NCI-H345 treated with DMSO at 0.1 percent for 48 hours (cell line): ENCODE data around the gene RANBP17.
"Not testable (repeated sequence)": the region's sequence is repeated elsewhere in the genome, so short reads cannot be mapped to it uniquely, and the experiment has no call there.

Experiments used
- DNase-seq: peaks from one replicate; lab custom pipeline; 2025; ENCODE audit not compliant: unreplicated experiment; lab: John Stamatoyannopoulos, UW

The RANBP17 gene

DNA sequence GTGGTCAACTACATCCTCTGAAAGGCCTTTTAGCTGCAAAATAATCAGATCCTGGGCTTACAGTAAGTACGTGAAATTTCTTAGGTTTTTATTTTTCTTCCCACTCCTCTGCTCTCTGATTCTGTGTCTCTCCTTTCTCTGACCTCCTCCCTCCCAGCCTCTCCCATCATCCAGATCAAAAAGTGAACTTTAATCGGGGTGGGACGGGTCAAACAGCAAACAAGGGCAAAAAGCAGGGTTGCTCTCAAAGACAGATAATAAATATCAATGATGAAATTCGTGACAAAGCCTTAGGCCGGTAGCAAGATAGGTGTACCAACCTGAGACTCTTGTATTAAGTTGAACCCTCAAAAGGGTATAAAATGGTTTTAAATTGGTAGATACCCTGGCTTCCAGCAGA, 76.1 kb downstream of the RANBP17 start:
- no peak for DNase-seq

DNA sequence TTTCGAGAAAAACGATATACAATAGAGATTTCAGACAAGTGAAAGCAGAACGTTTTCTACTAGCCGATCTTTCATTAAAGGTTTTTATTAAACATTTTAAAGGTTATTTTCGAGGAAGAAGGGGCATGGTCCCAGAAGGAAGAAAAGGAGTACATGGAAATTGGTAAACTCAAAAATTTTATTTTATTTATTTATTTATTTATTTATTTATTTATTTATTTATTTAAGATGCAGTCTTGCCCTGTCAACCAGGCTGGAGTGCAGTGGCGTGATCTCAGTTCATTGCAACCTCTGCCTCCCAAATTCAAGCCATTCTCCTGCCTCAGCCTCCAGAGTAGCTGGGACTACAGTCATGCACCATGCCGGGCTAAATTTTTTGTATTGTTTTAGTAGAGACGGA, 77.4 kb downstream of the RANBP17 start:
- DNase-seq: no peak

DNA sequence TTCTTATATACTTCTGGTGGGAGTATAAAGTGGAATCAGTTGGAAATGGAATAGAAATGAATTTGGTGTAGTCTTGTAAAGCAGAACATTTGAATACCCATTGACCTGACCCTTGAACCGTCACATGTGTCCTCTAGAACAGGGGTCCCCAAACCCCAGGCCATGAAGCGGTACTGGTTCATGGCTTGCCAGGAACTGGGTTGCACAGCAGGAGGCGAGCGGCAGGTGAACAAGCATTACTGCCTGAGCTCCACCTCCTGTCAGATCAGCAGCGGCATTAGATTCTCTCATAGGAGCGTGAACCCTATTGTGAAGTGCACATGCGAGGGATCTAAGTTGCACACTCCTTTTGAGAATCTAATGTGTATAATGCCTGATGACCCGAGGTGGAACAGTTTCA, 80.0 kb downstream of the RANBP17 start:
- no peak for DNase-seq

DNA sequence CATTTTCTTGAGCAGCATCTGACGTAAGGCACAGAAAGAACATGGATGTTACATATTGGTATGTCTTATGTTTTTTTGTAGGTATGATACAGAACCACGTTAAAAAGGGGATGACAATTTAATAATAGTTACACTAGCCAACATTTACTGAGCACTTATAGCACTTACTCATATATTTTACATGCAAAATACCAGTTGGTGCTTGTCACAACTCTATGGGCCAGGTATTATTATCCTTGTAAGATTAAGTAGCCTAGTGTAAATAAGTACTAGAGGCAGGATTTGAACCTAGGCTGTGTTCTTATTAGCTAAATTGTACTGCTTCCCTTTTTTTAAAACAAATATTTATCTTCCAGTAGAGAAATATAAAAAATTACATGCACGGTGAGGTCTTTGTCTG, 83.5 kb downstream of the RANBP17 start:
- no peak for DNase-seq

DNA sequence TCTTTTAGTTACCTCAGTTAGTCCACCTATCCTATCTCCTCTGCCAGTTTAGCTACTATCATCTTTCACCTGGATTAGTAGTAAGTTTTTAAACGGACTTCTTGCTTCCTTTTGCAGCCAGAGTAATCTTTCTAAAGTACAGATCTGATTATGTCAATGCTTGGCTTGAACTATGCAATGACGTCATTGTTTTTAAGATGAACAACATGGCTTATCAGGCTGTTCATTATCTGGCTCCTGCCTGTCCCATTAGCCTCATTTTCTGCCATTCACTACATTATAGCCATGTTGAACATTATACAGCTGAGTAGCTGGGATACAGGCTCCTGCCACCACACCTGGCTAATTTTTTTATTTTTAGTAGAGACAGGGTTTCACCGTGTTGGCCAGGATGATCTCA, 98.7 kb downstream of the RANBP17 start:
- no peak for DNase-seq

DNA sequence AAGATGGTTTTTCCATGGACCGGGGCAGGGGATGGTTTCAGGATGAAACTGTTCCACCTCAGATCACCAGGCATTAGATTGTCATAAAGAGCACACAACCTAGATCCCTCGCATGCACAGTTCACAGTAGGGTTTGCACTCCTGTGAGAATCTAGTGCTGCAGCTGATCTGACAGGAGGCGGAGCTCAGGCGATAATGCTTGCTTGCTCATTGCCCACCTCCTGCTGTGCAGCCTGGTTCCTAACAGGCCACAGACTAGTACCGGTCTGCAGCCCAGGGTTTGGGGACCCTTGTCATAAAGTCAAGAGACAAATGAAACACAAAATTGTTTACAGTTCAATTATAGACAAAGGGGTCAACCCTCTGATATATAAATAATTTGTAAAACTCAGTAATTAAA, 101.7 kb downstream of the RANBP17 start:
- no peak for DNase-seq

DNA sequence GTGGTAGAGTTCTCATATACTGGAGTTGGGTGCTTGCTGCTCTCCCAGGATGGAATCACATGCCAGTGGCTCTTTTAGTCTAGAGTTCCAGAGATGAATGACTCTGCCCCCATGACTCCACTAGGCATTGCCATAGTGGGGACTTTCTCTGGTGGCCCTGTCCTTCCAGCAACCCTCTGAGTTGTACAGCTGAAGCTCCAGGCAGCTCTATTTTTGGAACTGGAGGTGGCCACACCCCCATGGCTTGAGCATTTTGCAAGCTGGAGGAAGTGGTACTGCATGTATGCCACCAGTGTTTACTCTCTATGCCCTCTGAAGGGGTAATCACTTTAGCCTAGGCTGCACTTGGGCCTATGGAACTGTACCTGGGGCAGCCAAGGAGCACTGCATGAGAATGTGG, 112.6 kb downstream of the RANBP17 start:
- no peak for DNase-seq

DNA sequence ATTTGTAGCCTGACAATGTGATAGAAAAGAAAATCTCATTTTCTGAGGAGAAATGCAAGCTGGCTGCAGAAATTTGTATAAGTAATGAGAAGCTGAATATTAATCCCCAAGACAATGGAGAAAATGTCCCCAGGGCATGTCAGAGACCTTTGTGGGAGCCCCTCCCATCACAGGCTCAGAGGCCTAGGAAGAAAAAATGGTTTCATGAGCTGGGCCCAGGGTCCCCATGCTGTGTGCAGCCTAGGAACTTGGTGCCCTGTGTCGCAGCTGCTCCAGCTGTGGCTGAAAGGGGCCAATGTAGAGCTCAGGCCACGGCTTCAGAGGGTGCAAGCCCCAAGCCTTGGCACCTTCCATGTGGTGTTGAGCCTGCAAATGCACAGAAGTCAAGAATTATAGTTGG, 118.4 kb downstream of the RANBP17 start:
- DNase-seq: not testable (repeated sequence)

DNA sequence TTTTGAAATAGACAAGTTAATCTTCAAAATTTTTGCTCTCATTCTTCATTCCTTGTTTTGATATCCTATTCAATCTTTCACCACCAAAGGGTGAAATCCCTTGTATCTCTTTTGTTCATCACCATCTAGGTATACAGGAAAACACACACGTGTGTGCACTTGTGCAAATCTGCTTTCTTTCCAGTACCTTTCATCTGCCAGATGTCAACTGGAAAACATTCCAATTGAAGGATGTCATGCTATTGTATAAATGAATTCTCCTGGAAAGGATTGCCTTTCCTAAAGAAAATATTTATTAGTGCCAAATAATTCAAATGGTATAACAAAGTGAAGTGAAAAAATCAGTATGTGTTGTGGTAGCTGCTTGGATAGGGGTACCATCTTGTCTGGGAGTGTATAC, 123.7 kb downstream of the RANBP17 start:
- no peak for DNase-seq

DNA sequence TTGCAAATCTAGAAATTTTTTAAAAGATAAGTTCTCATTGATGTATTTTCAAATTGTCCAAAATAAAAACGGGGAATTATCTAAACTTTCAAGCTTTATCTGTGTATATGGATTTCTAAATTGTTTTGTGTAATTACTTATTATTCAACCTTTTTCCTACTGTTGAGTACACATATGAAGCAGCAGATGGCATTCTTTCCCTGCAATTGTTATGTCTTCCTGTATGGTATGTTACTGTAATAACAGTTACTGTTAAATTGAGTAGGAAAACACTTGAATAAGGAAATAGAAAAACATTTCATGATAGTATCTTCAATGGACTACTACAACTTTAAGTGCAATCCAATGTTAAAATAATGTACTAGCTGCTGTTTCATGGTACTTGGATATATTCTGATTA, 124.8 kb downstream of the RANBP17 start:
- DNase-seq: peak; percentile 6

DNA sequence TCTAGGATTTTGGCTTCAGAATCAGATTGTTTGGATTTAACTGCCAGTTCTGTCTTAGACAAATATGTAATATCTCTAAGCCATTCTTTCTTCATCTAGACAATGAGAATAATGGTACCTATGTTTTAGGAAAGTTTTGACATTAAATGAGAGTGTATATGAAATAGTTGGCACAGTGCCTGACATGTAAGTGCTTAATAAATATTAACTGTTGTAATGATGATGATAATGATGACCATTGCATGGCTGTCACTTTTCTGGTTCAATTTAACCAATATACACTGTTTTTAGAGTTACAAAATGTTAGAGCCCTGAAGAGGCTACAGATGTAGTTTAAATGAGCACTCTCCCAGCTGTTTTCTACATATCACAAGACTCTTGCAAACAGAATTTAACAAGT, 131.7 kb downstream of the RANBP17 start:
- no peak for DNase-seq

DNA sequence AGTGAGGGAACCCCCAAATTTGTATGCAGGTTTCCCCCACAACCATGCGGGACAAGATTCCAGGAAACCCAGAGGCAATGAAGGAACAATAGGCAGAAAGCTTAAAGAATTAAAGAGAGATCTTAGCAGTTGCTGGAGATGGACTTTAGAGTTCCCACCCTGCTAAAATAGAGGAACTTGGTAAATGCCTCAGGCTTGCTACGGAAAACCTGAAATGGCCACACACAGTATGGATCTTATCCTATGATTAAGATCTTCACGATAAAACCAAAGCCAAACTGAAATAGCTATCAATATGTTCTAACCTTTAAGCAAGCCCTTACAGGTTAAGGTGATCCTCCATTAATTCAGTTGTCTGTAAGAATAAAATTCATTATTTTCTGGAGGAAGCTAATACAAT, 148.3 kb downstream of the RANBP17 start:
- no peak for DNase-seq

DNA sequence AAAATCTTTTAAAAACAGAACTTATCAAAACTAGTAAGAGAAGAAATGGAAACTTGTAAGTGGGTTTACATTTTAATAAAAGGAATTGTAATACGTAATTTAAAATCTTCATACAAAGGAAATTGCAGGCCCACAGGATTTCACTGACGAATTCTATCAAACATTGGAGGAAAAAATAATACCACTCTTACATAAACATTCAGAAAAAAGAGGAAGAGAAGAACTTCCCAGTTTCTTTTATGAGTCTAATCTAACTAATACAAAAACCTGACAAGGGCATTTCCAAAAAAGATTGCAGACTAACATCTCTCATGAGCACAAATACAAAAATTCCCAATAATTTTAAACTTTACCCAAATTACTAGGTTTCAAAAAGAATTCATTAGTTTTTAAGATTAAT, 149.0 kb downstream of the RANBP17 start:
- no peak for DNase-seq

DNA sequence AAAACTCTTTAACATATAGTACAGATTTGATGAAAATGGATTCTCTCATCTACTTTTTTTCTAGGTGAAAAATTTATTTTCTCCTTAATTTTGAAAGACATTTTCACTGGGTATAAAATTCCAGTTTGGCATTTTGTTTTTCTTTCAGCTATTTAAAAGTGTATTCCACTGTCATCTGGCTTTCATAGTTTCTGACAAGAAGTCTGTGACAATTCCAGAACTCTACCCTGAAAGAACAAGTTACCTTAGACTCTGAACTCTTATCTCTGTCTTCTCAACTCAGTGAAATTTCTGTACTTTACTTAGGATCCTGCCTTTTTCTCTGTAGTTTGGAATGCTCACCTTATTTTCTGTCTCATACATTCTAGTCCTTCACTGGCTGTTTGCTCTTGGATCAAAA, 161.7 kb downstream of the RANBP17 start:
- DNase-seq: no peak

DNA sequence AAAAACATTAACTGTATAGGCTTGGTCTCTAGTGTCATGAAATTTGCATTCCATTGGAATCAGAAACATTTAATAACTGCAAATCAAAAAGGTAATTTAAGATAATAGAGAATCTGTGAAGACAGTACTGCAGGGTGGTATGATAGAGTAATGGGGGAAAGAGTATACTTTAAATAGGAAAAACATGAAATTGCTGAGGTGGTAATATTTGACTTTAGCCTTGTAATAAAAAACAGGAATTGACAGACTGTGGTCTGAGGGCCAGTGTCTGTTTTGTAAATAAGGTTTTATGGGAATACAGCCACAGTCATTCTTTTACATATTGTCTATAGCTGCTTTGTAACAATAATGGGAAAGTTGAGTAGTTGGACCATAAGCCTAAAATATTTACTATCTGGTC, 162.3 kb downstream of the RANBP17 start:
- no peak for DNase-seq

DNA sequence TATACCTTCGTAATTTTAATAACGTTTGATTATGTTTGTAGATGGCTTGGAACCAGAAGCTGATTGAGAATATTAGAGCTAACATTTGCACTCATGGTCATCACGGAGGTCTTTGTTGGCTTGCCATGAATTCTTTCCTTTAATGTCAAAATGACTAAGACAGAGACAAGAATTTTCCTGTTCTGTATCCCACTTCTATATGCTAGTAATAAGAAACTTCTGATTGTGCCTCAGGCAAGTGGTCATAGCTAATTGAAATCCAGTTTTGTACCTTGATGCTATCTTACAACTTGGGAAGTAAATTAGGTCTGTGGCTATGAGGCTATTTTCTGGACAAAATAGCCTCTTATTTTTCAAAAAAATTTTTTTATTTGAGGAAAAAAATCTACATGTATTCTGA, 167.6 kb downstream of the RANBP17 start:
- DNase-seq: no peak

DNA sequence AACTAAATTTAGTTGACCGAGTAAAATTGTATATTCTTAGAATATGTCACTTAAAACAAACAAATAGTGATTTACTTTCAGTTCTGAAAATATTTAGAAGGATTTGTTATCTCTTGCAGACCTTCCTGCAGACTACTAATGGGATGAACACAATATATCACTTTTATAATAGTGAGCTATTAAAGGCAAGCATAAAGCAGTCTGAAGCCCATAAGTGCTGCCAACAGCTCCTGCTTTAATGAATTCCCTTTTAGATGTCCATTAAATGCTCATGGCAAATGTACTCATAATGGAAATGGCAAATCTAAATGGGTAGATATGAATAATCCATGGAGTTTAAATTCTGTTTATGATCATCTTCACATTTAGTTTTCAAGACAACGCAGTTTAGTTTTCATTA, 170.2 kb downstream of the RANBP17 start:
- no peak for DNase-seq

DNA sequence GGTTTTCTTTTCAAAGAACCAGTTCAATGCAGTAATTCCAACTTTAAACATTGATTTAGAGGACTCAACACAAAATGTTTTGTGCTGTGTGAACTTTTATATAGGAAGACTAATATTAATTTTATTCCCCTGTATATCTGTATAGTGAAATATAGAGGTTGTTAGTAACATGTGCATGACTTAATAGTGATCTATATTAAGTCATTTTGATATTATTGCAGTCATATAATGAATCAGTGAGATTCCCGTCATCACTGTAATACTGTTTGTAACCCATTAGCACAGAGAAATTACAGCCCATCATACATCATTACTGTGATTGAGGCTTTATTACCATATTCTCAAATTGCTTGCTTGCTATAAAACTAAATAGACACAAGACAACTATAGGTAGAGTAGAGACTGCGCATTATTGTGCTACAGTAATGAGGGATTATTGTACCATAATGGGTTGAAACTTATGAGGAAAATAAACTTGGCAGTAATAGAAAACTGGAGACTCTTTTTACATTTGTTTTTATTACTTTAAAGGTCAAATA, 170.7 kb downstream of the RANBP17 start:
- no peak for DNase-seq

DNA sequence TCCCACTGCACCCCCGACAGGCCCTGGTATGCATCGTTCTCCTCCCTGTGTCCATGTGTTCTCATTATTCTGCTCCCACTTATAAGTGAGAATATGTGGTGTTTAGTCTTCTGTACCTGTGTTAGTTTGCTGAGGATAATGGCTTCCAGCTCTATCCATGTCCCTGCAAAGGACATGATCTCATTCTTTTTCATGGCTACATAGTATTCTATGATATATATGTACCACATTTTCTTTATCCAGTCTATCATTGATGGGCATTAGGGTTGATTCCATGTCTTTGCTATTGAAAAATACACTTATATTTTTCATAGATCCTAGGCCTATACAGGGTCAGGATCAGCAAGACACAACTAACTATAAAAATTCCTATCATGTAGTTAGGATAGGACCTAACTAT, 180.1 kb downstream of the RANBP17 start:
- not testable (repeated sequence) for DNase-seq

DNA sequence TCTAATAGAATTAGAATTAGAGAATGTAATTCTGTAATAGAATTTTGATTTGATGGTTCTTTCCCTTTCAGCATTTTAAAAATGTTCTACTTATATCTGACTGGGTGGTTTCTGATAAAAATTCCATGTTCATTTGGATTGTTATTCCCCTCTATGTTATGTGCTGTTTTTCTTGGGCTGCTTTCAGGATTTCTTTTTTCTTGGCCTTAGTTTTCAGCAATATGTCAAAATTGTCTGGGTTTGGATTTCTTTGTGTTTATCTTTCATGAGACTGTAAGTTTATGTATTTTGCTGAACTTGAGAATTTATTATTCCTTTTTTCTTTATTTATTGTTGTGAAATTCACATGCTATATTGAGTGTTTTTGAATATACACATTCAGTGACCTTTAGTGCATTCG, 189.1 kb downstream of the RANBP17 start:
- no peak for DNase-seq

DNA sequence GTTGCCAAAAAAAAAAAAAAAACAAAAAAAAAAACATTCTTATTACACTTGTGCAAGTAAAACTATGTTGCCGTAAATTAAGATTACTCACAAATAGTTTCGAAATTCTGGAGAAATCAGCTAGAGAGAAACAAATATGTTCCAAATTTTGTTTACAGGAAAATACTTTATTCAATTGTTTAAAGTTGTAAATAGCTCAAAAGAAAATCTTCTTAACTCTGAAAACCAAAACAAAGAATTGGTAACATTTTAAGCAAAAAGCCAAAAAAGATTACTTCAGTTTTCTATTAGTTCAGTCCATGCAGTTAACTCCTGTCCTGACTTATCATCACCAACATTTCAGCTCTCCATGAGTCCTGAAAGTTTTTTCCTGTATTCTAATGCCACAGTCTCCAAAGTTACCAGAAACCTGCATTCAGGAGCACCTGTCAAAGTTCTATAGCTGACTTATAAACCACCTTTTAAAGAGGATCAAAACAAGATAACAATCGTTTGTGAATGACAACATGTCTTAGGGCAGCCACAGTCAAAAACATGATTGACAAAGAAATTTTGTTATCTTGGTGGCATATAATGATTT, 194.1 kb downstream of the RANBP17 start:
- no peak for DNase-seq

DNA sequence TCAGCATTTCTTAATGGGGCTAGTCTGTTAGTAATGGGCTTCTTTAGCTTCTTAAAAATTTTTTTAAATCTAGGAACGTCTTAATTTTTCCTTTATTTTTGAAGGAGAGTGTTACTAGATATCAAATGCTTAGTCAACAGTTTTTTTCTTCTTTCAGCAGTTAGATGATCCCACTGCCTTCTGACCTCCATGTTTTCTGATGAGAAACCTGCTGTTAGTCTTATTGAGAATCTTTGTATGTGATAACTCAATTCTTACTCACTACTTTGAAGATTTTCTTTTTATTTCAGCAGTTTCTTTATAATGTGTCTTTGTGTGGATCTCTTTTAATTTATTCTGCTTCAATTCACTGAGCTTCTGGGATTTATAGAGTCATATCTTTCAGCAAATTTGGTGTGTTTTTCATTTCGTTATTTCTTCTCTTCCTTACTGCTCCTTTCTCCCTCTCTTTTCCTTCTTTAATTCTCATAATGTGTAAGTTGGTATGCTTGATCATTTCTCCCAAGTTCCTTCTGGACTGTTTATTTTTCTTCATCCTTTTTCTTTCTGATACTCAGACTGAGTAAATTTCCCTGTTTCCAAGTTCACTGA, 205.8 kb downstream of the RANBP17 start:
- no peak for DNase-seq

DNA sequence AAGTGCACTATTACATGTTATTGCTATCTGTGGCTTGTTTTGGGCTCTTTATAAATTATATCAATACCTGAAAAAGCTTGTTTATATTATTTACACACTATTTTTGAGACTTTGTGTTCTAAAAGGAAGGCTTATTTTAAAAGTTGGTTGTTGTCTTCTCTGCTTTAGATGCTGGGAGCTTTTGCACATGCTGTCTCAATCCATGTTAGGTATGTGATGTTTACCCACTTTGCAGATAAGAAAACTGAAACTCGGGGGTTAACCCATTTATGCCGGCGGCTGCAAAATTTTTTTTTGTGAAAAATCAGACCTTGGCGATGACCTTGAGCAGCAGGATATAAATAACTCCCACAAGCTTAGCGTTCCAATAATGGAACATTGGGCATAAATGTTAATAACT, 212.9 kb downstream of the RANBP17 start:
- no peak for DNase-seq
